ENCODE results near the gene TSPAN2.

TSPAN2 gene

GRCh38 chr1:115090956-115091355 is 1.7 kb upstream of the TSPAN2 start:
- DNase-seq (ENCODE audit: low read depth): no peak
- H3K4me3 ChIP-seq (ENCODE audit: control insufficient read depth, low read depth, low read length): no peak overlapping the region
- TF ChIP-seq CTCF (conservative IDR thresholded peaks at IDR 0.05; ENCODE audit: control insufficient read depth, insufficient read depth, low read depth, low read length): no peak

DNA sequence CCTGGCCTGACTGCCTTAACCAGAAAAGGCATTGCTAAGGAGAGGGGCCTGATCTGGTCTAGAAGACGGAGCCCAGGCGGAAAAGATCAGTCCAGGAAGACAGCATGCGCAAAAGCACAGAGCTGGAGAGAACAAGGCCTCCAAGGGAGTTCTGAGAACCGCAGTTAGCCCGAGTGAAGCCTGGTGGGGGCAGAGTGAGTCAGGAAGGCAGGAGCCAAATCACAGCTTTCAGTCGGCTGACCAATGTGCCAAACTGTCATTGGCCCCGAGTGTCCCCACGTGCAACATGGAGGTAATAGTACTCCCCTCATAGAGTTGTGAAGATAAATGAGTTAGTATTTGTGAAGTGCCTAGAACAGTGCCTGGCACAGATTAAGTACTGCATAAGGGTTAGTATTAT is 1.2 kb upstream of the TSPAN2 start:
- H3K4me3 ChIP-seq (ENCODE audit: control insufficient read depth, low read depth, low read length): no peak overlapping the region
- peak; percentile 86 for DNase-seq (ENCODE audit: low read depth)

DNA sequence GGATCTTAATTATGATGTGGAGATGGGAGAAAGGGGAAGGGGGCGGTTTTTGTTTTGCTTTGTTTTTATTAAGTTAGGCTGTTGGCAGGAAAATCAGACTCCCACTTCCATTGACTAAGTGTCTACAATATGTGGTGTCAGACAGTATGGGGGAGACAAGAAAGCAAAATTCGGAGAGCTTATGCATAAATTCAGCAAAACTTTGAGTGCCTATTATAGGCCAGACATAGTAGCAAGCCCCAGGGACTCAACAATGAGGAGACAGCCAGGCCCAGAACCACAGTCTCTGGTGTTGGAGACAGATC is 835 bp upstream of the TSPAN2 start:
- TF ChIP-seq CTCF (conservative IDR thresholded peaks at IDR 0.05; ENCODE audit: control insufficient read depth, insufficient read depth, low read depth, low read length): no peak
- DNase-seq (ENCODE audit: low read depth): peak; percentile 64
- H3K4me3 ChIP-seq (ENCODE audit: control insufficient read depth, low read depth, low read length): peak overlapping the region; percentile 48

More for the DNA sequence above, 1.2 kb upstream of the TSPAN2 start:
- no peak for TF ChIP-seq CTCF (conservative IDR thresholded peaks at IDR 0.05; ENCODE audit: control insufficient read depth, insufficient read depth, low read depth, low read length)

DNA sequence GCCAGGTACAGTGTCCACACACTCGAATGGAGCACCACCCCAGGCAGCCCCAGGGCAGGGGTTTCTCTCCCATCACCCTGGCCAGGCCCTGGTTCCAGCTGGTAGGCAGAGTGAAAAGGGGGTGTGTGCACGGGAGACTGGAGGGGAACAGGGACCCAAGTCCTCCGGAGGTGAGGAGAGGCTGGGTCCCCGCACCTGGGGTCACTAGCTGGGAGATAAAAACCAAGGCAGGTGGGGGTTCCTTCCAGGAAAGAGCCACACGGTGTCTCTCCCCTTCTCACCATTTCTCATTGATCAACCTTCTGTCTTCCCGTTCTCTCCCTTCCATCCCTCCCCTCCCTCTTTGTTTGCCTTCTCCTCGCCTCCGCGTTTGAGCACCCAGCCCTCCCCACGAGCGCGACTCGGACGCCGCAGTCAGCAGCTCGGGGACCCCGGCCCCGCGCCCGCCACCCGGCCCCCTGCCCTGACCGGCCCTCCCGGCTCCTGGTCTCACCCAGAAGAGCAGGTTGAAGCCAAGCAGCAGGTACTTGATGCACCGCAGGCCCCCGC is 358 bp downstream of the TSPAN2 start:
- H3K4me3 ChIP-seq (ENCODE audit: control insufficient read depth, low read depth, low read length): peak overlapping the region; percentile 9
- no peak for DNase-seq (ENCODE audit: low read depth)
- TF ChIP-seq CTCF (conservative IDR thresholded peaks at IDR 0.05; ENCODE audit: control insufficient read depth, insufficient read depth, low read depth, low read length): no peak

- no peak for TF ChIP-seq CTCF (conservative IDR thresholded peaks at IDR 0.05; ENCODE audit: control insufficient read depth, insufficient read depth, low read depth, low read length)
- no peak for DNase-seq (ENCODE audit: low read depth)
- H3K4me3 ChIP-seq (ENCODE audit: control insufficient read depth, low read depth, low read length): no peak overlapping the region
These were observed 1.1 kb downstream of the TSPAN2 start for GRCh38 chr1:115088115-115088778.

- no peak overlapping the region for H3K4me3 ChIP-seq (ENCODE audit: control insufficient read depth, low read depth, low read length)
- DNase-seq (ENCODE audit: low read depth): no peak
- TF ChIP-seq CTCF (conservative IDR thresholded peaks at IDR 0.05; ENCODE audit: control insufficient read depth, insufficient read depth, low read depth, low read length): no peak
These were observed 3.0 kb downstream of the TSPAN2 start for GRCh38 chr1:115086176-115086830.
